GM12865 (cell line): ENCODE data around the gene SLC45A2.
"Not testable (repeated sequence)": the region's sequence is repeated elsewhere in the genome, so short reads cannot be mapped to it uniquely, and the experiment has no call there.

Source experiments
- DNase-seq: peaks from one replicate; pipeline ENCODE4 v3.0.0; 2010; ENCODE audit warnings: low read depth
- H3K4me3 ChIP-seq: 2 replicates; pipeline ENCODE4 v1.5.1; 2011; ENCODE audit warnings: mild to moderate bottlenecking, low read depth, low read length, control low read depth
- TF ChIP-seq, protein P1 (sequence below): IDR thresholded peaks from 2 replicates; pipeline ENCODE4 v1.5.1; 2011; ENCODE audit warnings: low read length, control low read depth, low read depth, inconsistent platforms; ENCODE audit not compliant: insufficient read depth; ENCODE audit errors: missing control alignments

SLC45A2 gene

DNA sequence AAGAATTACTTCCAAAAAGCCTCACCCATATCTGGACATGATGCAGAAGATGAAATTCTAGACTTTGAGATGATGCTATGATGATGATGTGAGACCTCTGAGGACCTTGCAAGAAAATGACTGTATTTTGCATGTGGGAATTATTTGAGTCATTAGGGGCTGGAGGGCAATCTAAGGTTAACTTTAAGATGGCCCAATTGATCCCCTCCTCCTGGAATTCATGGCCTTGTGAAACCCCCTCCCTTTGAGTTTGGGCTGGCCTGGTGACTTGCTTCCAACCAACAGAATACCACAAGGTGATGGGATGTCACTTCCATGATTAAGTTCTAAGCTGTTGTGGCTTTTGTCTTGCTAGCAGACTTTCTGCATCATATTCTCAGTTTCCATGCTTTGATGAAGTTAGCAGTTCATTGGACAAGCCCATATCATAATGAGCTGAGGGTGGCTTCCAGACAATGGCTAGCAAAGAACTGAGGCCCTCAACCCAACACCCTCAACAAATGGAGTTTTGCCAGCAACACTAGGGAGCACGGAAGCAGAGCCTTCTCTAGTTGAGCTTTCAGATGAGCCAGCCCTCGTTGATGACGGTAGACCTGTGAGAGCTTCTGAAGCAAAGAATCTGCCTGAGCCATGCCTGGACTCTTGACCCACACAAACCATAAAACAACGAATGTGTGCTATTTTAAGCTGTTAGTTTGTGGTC is 30.8 kb upstream of the SLC45A2 start:
- peak; percentile 6 for DNase-seq
- TF ChIP-seq, protein P1, sequence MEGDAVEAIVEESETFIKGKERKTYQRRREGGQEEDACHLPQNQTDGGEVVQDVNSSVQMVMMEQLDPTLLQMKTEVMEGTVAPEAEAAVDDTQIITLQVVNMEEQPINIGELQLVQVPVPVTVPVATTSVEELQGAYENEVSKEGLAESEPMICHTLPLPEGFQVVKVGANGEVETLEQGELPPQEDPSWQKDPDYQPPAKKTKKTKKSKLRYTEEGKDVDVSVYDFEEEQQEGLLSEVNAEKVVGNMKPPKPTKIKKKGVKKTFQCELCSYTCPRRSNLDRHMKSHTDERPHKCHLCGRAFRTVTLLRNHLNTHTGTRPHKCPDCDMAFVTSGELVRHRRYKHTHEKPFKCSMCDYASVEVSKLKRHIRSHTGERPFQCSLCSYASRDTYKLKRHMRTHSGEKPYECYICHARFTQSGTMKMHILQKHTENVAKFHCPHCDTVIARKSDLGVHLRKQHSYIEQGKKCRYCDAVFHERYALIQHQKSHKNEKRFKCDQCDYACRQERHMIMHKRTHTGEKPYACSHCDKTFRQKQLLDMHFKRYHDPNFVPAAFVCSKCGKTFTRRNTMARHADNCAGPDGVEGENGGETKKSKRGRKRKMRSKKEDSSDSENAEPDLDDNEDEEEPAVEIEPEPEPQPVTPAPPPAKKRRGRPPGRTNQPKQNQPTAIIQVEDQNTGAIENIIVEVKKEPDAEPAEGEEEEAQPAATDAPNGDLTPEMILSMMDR = no peak
- no peak overlapping the region for H3K4me3 ChIP-seq

GRCh38 chr5:34014626-34015025 is 30.1 kb upstream of the SLC45A2 start:
- no peak overlapping the region for H3K4me3 ChIP-seq
- TF ChIP-seq, protein P1 = no peak

GRCh38 chr5:34013547-34013946 is 29.1 kb upstream of the SLC45A2 start:
- no peak overlapping the region for H3K4me3 ChIP-seq
- TF ChIP-seq, protein P1 = no peak
- no peak for DNase-seq

More at GRCh38 chr5:34014626-34015025, 30.1 kb upstream of the SLC45A2 start:
- DNase-seq = no peak

GRCh38 chr5:34012791-34013190 is 28.3 kb upstream of the SLC45A2 start:
- TF ChIP-seq, protein P1 = no peak
- no peak for DNase-seq
- no peak overlapping the region for H3K4me3 ChIP-seq

DNA sequence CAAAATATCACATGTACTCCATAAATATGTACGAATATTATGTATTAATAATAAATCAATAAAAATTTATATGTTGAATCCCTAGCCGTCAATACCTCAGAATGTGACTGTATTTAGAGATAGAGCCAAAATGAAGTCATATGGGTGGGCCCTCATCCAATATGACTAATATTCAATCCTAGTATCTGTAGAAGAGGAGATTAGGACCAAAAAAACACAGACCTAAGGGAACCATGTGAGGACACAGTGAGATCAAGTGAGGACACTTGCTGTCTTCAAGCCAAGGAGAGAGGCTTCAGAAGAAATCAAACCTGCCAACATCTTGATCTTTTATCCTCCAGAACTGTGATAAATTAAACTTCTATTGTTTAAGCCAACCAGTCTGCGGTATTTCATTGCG is 27.0 kb upstream of the SLC45A2 start:
- TF ChIP-seq, protein P1 = no peak
- no peak for DNase-seq
- no peak overlapping the region for H3K4me3 ChIP-seq

GRCh38 chr5:34010146-34010545 is 25.7 kb upstream of the SLC45A2 start:
- H3K4me3 ChIP-seq, DNase-seq: not testable (repeated sequence)

DNA sequence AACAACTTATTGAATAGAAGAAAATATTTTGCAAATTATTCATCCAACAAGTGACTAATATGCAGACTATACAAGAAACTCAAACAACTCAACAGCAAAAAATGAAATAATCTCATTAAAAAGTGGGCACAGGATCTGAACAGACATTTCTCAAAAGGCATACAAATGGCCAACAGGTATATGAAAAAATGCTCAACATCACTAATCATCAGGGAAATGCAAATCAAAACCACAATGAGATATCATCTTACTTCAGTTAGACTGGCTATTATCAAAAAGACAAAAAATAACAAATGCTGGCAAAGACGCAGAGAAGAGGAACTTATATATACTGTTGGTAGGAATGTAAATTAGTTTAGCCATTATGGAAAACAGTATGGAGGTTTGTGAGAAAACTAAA is 25.1 kb upstream of the SLC45A2 start:
- TF ChIP-seq, protein P1 = no peak
- no peak overlapping the region for H3K4me3 ChIP-seq

More for the DNA sequence above, 25.1 kb upstream of the SLC45A2 start:
- DNase-seq = no peak
